Right ventricle myocardium inferior (tissue), 1 donor: ENCODE results near the gene LRRC55. TPM values are rescaled to one million over a fixed set of nuclear protein-coding genes. Genes with fewer than 3 reads are reported as not detected.
A peak's percentile ranks its signal among the peaks of the same experiment; 100 is the strongest.

Experiments
- ATAC-seq: fragments of 200-7000 bp; cut with Tn5 transposase; one replicate; pipeline ENCODE4 v1.9.1; 2020; ENCODE audit warnings: mild to moderate bottlenecking, moderate library complexity
- DNase-seq: peaks from one replicate; pipeline ENCODE4 v3.0.0; 2021; ENCODE audit errors: missing footprints
- intact Hi-C: fragments of 100-400 bp; cut with DNase I; formaldehyde crosslinking; loops from one replicate; pipeline ENCODE4 v1.11.0; 2022
- total RNA-seq: library from RNA; stranded (reverse); fragmentation: NEBNext Ultra II Directional; extraction: Animal tissue kit (Norgen Biotek cat#: 25700); gene quantifications from one replicate; pipeline ENCODE4 v1.2.1, GENCODE V29; 2021
- donor health status: DM: no; HTN: yes; CAD: no; lungs with severe emphysema.

LRRC55 gene
- total RNA-seq, 1 donor from 2014 or later = 0.51 TPM

DNA sequence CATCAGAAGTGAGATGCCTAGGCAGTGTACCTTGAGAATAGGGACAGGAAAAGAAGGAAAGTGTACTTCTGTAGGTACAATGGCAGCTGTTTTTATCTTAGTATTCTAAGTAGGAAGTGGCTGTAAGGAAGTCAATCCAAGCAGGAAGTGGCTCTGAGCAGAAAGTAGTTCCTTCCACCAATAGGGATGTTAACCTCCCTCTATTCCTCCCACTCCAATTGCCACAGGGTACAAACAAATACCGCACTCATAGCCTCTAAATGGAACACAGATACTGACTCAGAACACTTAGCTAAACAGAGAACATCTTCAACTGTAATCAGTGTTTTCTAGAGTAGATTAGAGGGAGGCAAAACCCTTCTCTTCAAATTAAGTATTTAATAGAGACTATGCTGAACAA, 10.6 kb downstream of the LRRC55 start:
- intact Hi-C loops = no loop called here
- no peak for DNase-seq
- no peak for ATAC-seq

GRCh38 chr11:57196596-57196995, 14.8 kb downstream of the LRRC55 start:
- DNase-seq (no peak), ATAC-seq (no peak)
- intact Hi-C loops = no loop called here

DNA sequence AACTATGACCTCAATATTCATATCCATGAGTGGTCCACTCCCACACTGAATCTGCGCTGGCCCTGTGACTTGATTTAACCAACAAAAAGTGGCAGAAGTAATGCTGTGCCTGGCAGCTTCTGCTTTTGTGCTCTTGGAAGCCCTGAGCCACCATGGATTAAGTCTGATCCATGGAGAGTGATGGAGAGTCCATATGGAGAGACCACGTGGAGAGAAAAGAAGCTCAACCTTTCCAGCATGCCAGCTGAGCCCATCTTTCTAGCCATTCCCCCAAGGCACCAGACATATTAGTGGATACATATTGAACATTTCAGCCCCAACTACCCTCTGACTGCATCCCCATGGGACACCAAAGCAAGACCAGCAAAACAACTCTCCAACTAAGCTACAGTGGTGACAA, 16.0 kb downstream of the LRRC55 start:
- ATAC-seq (no peak), DNase-seq (no peak)
- intact Hi-C loops = no loop called here

DNA sequence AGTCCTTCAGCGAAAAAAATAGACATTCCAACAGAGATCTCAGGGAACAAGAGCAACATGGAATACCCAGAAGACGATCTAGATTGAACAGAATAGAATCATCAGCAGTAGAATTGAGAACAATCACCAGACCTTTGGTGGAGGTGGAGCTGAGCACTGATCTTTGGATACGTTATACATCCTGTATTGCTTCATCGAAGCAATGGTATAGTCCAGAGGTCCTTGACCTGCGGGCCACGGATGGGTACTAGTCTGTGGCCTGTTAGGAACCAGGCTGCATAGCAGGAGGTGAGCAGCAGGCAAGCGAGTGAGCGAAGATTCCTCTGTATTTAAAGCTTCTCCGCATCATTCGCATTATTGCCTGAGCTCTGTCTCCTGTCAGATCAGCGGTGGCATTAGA, 17.6 kb downstream of the LRRC55 start:
- intact Hi-C loops = no loop called here

DNA sequence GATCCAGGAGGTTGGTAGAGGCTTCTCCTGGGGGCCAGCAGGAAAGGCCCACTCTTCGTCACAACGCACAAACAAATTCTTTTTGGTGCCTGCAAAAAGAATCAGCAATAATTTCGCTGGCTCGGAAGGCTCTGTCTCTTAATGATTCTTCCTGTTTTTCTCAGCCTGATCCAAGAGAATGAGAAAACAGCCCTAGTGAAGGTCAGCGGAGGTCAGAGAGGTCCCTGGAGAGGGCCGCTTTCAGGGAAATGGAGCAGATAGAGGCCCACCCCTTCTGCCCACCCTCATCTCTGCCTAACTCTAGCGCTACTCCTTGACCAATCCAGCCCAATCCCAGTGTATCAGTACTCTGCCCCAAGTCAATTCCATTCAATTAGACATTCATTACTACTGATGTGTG, 19.2 kb downstream of the LRRC55 start:
- ATAC-seq (peak; percentile 38), DNase-seq (no peak)
- intact Hi-C loops = no loop called here

More for the DNA sequence above, 17.6 kb downstream of the LRRC55 start:
- DNase-seq (no peak), ATAC-seq (no peak)

DNA sequence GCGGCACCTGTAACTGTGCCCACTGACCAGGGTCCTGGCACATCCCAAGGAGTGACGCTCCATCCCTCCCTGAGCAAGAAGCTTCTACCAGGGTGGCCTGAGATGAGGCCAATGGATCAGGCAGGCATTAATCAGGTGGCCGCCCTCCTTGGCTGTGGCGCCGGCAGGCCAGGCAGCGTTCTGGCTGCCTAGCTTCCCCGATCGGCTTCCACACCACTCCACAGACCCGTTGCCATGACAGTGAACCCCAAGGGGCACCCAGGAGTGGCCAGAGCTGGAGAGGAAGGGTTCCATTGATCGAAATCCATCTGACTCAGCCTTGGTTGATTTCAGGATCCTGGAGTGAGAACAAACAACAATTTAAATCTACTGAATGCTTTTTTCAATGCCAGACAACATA, 20.5 kb downstream of the LRRC55 start:
- intact Hi-C loops = loop anchor here (2.0 kb wide), 1 partner anchor 41 kb away; no protein-coding TSS in a partner anchor
- ATAC-seq (peak; percentile 58), DNase-seq (peak; percentile 76)

DNA sequence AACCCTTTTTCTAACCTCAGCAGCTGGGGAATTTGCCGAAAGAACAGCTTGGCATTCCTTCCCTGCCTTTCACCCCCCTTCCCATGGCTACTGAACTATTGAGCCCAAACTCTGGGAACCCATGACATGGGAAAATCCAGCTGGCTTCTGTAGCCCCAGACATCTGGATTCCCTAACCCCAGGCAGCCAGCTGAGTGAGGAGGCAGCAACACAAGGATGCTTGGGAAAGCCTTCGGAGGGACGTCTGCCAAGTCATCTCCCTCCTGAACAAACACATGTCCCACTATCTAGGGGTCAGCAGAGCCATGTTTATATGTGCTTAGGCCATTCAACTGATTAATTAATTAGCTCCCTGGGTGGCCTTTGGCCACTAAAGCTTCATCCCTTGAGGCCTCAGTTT, 21.6 kb downstream of the LRRC55 start:
- DNase-seq (peak; percentile 89), ATAC-seq (peak; percentile 88)
- intact Hi-C loops = loop anchor here (2.0 kb wide), 1 partner anchor 39 kb away; no protein-coding TSS in a partner anchor

DNA sequence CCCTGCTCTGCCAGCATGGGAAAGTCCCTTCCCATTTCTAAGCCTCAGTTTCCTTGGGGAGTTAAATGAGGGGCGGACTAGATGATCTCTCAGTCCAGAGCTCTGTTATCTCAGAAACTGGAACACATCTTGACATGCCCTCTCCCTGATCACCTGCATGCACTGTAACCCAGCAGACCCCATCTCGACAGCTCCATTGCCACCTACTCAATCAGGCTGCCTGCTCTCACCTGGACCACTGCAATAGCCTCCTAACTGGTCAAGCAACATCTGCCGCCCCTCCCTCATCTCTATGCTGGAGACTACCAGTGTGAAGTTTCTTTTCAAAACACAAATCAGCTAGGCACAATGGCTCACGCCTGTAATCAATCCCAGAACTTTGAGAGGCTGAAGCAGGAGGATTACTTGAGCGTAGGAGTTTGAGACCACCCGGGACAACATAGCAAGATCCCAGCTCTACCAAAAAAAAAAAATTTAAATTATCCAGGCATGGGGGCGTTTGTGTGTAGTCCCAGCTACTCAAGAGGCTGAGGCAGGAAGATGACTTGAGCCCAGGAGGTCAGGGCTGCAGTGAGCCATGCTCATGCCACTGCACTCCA, 22.2 kb downstream of the LRRC55 start:
- ATAC-seq (no peak), DNase-seq (no peak)
- intact Hi-C loops = loop anchor here (2.0 kb wide), 1 partner anchor 39 kb away; no protein-coding TSS in a partner anchor

GRCh38 chr11:57205041-57205641, 23.4 kb downstream of the LRRC55 start:
- ATAC-seq (no peak), DNase-seq (peak; percentile 60)
- intact Hi-C loops = no loop called here

DNA sequence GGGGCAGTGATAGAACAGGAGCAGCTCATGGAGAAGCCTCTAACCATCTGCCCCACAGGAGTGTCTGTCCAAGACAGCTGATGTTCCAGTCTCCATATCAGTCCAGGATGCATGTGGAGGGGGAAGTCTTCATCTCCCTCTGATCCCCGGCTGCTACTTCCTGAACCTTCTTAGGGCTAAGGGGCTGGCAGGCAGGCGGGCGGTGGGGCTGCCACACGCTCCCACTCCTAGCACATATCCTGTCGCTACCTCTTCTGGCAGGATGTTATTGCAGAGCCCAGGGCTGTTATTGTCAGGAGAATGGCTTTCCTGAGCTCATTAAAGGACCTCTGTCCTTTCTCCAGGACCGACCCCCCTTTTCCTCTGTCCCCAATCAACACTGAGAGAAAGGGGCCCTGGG, 25.4 kb downstream of the LRRC55 start:
- intact Hi-C loops = no loop called here
- no peak for DNase-seq
- no peak for ATAC-seq

- DNase-seq (no peak), ATAC-seq (no peak)
- intact Hi-C loops = no loop called here
Observed at GRCh38 chr11:57210781-57211180, 29.0 kb downstream of the LRRC55 start.

- ATAC-seq (peak; percentile 15), DNase-seq (no peak)
- intact Hi-C loops = no loop called here
Observed at GRCh38 chr11:57213342-57214097, 31.8 kb downstream of the LRRC55 start.

DNA sequence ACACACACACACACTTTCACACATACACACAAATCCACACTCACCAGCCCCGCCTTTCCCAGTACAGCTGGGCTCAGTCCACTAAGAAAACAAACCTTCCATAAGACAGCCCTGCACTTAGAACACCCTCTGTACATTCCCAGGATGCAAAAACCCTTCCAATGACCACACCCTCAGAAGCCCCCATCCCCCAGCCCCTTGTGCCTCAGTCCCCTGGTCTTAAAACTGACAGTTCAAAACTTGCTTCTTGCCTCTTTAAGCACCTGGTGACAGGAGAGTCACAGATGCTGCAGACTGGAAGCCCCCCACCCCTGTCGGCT, 32.3 kb downstream of the LRRC55 start:
- ATAC-seq (no peak), DNase-seq (no peak)
- intact Hi-C loops = no loop called here

- intact Hi-C loops = no loop called here
- ATAC-seq (peak; percentile 50), DNase-seq (no peak)
Observed at GRCh38 chr11:57214494-57214893, 32.7 kb downstream of the LRRC55 start.

DNA sequence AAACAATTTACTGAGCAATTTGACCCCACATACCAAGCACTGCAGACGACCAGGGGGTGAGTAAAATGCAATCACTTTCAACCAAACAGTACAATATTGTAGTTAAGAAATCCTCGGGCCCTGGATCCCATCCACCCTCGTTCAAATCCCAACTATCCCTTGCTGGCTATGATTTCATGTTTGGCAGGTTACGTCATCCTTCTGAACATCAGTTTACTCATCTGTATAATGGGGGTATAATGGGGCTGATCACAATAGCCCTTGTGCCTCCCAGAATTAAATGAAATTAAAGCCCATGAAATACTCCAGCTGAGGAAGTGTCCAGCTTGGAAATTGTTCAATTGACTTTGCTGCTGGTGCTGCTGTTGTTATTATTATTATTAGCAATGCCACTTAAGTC, 34.7 kb downstream of the LRRC55 start:
- intact Hi-C loops = no loop called here
- ATAC-seq (no peak), DNase-seq (no peak)

- intact Hi-C loops = no loop called here
- ATAC-seq (peak; percentile 7), DNase-seq (no peak)
Observed at GRCh38 chr11:57217053-57217452, 35.3 kb downstream of the LRRC55 start.

- DNase-seq = no peak
- ATAC-seq = peak; percentile 74
Observed at GRCh38 chr11:57219021-57219627, 37.4 kb downstream of the LRRC55 start.

DNA sequence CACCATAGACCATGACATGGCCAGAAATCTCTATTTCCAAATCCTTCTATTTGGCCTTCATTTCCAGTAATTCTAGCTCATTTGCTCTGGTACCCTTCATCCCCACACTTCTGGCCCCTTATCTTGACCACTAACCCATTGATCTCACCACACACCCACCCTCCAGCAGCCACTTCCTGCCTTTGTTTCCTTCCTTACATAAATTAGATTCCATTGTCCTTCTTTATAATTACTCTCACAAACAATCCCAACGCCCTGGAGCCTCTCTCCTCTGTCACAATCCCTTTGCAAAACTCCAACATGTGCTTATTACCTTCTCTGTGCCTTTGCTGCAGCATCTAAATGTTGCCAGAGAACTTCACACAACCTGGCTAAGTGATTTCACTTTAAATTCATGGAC, 40.5 kb downstream of the LRRC55 start:
- no peak for DNase-seq
- ATAC-seq = no peak
- intact Hi-C loops = no loop called here

More at GRCh38 chr11:57219021-57219627, 37.4 kb downstream of the LRRC55 start:
- intact Hi-C loops = no loop called here

GRCh38 chr11:57223601-57224000, 41.8 kb downstream of the LRRC55 start:
- intact Hi-C loops = no loop called here
- no peak for DNase-seq
- ATAC-seq = no peak

DNA sequence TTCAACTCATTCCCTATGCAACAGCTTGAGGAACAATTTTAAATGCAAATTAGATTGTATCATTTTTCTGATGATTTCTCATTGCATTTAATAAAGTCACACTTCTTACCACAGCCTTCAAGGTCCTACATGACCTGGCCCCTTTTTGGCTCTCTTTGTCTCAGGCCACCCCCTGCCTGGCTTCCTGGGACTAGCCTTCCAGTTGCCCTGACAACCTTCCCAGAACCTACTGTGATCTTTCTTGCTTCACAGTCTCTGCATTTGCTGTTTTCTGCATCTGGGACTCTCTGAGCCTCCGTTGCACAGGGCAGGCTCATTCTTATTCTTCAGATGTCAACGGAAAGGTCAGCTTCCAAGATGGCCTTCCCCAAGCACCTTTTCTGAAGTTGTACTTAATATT, 42.4 kb downstream of the LRRC55 start:
- intact Hi-C loops = no loop called here
- no peak for ATAC-seq
- no peak for DNase-seq
